ENCODE measurements around the gene FSCN2. TPM values are rescaled to one million over a fixed set of nuclear protein-coding genes. Genes with fewer than 3 reads are reported as not detected.

The FSCN2 gene
- total RNA-seq, 3 donors from 2014 or later (not counting 1 experiment from before 2014, with no cell fraction given), result 0.26 to 2.6 (median 1.0) TPM

DNA sequence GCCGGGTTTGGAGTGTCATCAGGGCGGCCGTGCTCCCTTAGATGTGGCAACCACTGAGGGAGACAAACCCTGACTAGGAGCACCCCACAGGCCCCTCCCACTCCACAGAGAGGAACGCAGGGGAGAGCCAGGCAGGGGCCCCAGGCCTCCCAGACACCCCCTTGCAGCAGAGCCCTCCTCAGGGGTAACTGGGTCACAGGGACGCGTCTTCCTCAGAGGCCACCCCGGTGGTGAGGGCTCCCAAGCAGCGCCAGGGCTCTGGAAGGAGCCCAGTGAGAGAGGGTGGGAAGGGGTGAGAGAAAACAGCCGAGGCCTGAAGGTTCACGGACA lies 11.4 kb downstream of the FSCN2 start:
- Mint-ChIP-seq H3K36me3 (no peaks in the 10 kb centered on the region), H3K27ac (no peak overlapping the region), H3K9me3 (no peaks in the 10 kb centered on the region), H3K27me3 (ENCODE audit: low read depth in 2 of 2) (peaks cover 0 to 15% of the 10 kb centered on the region in 2 donors), H3K4me3 (no peak overlapping the region), H3K4me1 (no peaks in the 10 kb centered on the region)
- H3K27ac ChIP-seq (ENCODE audit: low read length), result no peak overlapping the region
- TF ChIP-seq, protein P1, sequence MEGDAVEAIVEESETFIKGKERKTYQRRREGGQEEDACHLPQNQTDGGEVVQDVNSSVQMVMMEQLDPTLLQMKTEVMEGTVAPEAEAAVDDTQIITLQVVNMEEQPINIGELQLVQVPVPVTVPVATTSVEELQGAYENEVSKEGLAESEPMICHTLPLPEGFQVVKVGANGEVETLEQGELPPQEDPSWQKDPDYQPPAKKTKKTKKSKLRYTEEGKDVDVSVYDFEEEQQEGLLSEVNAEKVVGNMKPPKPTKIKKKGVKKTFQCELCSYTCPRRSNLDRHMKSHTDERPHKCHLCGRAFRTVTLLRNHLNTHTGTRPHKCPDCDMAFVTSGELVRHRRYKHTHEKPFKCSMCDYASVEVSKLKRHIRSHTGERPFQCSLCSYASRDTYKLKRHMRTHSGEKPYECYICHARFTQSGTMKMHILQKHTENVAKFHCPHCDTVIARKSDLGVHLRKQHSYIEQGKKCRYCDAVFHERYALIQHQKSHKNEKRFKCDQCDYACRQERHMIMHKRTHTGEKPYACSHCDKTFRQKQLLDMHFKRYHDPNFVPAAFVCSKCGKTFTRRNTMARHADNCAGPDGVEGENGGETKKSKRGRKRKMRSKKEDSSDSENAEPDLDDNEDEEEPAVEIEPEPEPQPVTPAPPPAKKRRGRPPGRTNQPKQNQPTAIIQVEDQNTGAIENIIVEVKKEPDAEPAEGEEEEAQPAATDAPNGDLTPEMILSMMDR (IDR thresholded peaks at IDR 0.05), result no peak
- WGBS (ENCODE audit: insufficient coverage), result 82% methylated on average over 10 of the region's 10 CpGs
- H3K9me3 ChIP-seq (ENCODE audit: control insufficient read depth, insufficient read depth, low read length), result no peaks in the 10 kb centered on the region
- peaks cover 28% of the 10 kb centered on the region for H3K36me3 ChIP-seq (ENCODE audit: control insufficient read depth, insufficient read depth, low read length)
- peaks cover 22% of the 10 kb centered on the region for H3K4me1 ChIP-seq (ENCODE audit: control insufficient read depth, insufficient read depth, low read length)
- H3K27me3 ChIP-seq (ENCODE audit: control insufficient read depth, insufficient read depth, low read length), result peaks cover 19% of the 10 kb centered on the region
- intact Hi-C loops (cut with micrococcal nuclease), result no loop called here
- DNase-seq (no peak), ATAC-seq (no peak)
- no peak overlapping the region for H3K4me3 ChIP-seq (ENCODE audit: low read length)

DNA sequence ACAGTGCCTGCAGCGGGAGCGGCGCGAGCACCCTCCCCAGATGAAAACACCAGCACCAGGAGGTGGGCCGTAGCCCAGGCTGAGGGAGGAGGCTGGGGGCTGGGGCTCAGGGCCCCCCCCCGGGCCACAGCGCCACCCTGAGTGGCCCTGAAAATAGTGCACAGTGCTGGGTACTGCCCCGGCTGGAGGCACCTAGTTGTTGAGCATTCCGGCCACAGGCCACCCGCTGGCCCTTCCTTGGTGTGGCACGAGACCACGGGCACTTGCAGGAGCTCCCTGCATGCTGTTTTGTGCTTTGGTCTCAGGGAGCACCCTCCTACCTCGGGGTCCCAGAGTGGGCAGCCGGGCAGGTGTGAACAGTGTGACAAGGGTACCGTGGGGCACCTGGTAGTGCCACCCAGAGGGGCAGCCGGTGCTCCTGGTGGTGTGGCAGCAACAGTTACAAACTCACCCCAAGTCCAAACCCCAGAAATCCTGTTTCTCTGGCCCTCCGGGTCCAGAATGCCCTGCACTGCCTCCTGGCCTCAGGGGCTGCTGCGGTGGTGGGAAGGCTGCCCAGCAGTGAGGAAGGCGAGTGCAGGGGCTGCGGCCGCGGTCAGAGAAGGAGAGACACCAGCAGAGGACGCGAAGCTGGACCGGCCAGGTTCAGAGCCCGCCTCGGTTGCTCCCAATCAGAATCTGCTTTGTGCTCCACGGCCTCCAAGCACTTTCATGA lies 11.9 kb downstream of the FSCN2 start:
- peaks cover 0 to 15% of the 10 kb centered on the region in 2 donors for H3K27me3 Mint-ChIP-seq (ENCODE audit: low read depth in 2 of 2)
- no peak overlapping the region for H3K4me3 Mint-ChIP-seq
- peaks cover 17% of the 10 kb centered on the region for H3K4me1 ChIP-seq (ENCODE audit: control insufficient read depth, insufficient read depth, low read length)
- intact Hi-C loops (cut with micrococcal nuclease), result no loop called here
- H3K27ac Mint-ChIP-seq, result no peak overlapping the region
- peaks cover 16% of the 10 kb centered on the region for H3K27me3 ChIP-seq (ENCODE audit: control insufficient read depth, insufficient read depth, low read length)
- 93% methylated on average over 28 of the region's 28 CpGs for WGBS (ENCODE audit: insufficient coverage)
- H3K27ac ChIP-seq (ENCODE audit: low read length), result no peak overlapping the region
- no peak for DNase-seq
- peaks cover 32% of the 10 kb centered on the region for H3K36me3 ChIP-seq (ENCODE audit: control insufficient read depth, insufficient read depth, low read length)
- TF ChIP-seq, protein P1 (IDR thresholded peaks at IDR 0.05), result no peak
- no peaks in the 10 kb centered on the region for H3K36me3 Mint-ChIP-seq
- H3K4me3 ChIP-seq (ENCODE audit: low read length), result no peak overlapping the region
- H3K9me3 ChIP-seq (ENCODE audit: control insufficient read depth, insufficient read depth, low read length), result no peaks in the 10 kb centered on the region
- no peaks in the 10 kb centered on the region for H3K9me3 Mint-ChIP-seq
- no peaks in the 10 kb centered on the region for H3K4me1 Mint-ChIP-seq
- no peak for ATAC-seq

DNA sequence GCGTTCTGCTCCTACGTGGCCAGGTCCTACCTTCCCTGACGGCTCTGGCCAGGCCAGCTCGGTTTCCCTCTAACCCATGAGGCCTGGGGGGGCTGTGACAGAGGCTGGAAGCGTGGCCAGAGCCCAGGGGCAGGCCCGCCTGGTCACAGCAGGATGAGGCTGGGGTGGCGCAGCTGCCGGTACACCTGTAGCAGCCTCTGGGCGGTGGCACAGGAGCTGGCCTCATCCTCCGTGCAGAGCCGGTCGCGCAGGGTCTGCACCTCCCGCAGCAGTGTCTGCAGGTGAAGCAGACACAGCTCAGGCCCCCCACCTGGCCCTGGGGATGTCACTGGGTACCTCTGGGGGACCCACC lies 12.5 kb downstream of the FSCN2 start:
- 97% methylated on average over 14 of the region's 14 CpGs for WGBS (ENCODE audit: insufficient coverage)
- intact Hi-C loops (cut with micrococcal nuclease), result no loop called here
- peaks cover 17% of the 10 kb centered on the region for H3K4me1 ChIP-seq (ENCODE audit: control insufficient read depth, insufficient read depth, low read length)
- DNase-seq (no peak), ATAC-seq (no peak)
- H3K27me3 Mint-ChIP-seq (ENCODE audit: low read depth in 2 of 2), result peaks cover 0 to 15% of the 10 kb centered on the region in 2 donors
- H3K36me3 Mint-ChIP-seq, result no peaks in the 10 kb centered on the region
- H3K4me3 Mint-ChIP-seq, result no peak overlapping the region
- no peak overlapping the region for H3K4me3 ChIP-seq (ENCODE audit: low read length)
- H3K27ac ChIP-seq (ENCODE audit: low read length), result no peak overlapping the region
- H3K27me3 ChIP-seq (ENCODE audit: control insufficient read depth, insufficient read depth, low read length), result peaks cover 16% of the 10 kb centered on the region
- H3K4me1 Mint-ChIP-seq, result no peaks in the 10 kb centered on the region
- no peaks in the 10 kb centered on the region for H3K9me3 ChIP-seq (ENCODE audit: control insufficient read depth, insufficient read depth, low read length)
- no peak overlapping the region for H3K27ac Mint-ChIP-seq
- TF ChIP-seq, protein P1 (IDR thresholded peaks at IDR 0.05), result no peak
- H3K36me3 ChIP-seq (ENCODE audit: control insufficient read depth, insufficient read depth, low read length), result peaks cover 37% of the 10 kb centered on the region
- H3K9me3 Mint-ChIP-seq, result no peaks in the 10 kb centered on the region

DNA sequence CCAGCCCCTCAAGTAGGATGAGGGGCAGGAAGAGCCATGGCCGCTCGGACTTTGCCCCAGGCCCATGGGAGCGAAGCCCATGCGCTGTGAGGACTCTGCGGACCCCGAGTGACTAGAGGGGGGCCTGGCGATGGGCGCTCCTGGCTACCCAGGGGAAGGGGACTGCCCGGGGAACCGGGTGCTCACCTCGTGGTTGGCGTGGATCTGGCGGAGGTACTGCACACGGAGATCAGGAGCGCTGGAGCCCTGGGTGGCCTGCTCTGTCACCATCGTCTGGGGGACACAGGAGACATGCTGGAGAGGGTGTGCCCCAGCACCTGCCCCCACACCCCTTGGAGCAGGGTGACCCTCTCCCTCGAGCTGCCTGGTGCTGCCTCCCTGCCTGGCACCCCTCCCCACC lies 12.9 kb downstream of the FSCN2 start:
- H3K9me3 Mint-ChIP-seq, result no peaks in the 10 kb centered on the region
- 95% methylated on average over 17 of the region's 17 CpGs for WGBS (ENCODE audit: insufficient coverage)
- peaks cover 15% of the 10 kb centered on the region for H3K27me3 ChIP-seq (ENCODE audit: control insufficient read depth, insufficient read depth, low read length)
- TF ChIP-seq, protein P1 (IDR thresholded peaks at IDR 0.05), result no peak
- peaks cover 42% of the 10 kb centered on the region for H3K36me3 ChIP-seq (ENCODE audit: control insufficient read depth, insufficient read depth, low read length)
- H3K4me3 ChIP-seq (ENCODE audit: low read length), result no peak overlapping the region
- intact Hi-C loops (cut with micrococcal nuclease), result no loop called here
- no peaks in the 10 kb centered on the region for H3K4me1 Mint-ChIP-seq
- H3K9me3 ChIP-seq (ENCODE audit: control insufficient read depth, insufficient read depth, low read length), result no peaks in the 10 kb centered on the region
- DNase-seq, result no peak
- H3K27me3 Mint-ChIP-seq (ENCODE audit: low read depth in 2 of 2), result peaks cover 0 to 11% of the 10 kb centered on the region in 2 donors
- H3K4me3 Mint-ChIP-seq, result no peak overlapping the region
- H3K27ac ChIP-seq (ENCODE audit: low read length), result no peak overlapping the region
- no peak for ATAC-seq
- H3K36me3 Mint-ChIP-seq, result no peaks in the 10 kb centered on the region
- no peak overlapping the region for H3K27ac Mint-ChIP-seq
- H3K4me1 ChIP-seq (ENCODE audit: control insufficient read depth, insufficient read depth, low read length), result peaks cover 16% of the 10 kb centered on the region

Measured in natural killer cell (primary cell).